Activated CD8-positive, alpha-beta memory T cell treated with anti-CD3 and anti-CD28 coated beads for 1 hour (primary cell): Measurements from ENCODE around the gene PALLD.
"Not testable (repeated sequence)": the region's sequence is repeated elsewhere in the genome, so short reads cannot be mapped to it uniquely, and the experiment has no call there.

Experiments used
- DNase-seq, 2 donors: peaks; one replicate each; pipeline ENCODE4 v3.0.0-alpha.2; 2020; ENCODE audit warnings: low read depth in 1 of 2; ENCODE audit errors: extremely low read depth in 1 of 2

PALLD gene

GRCh38 chr4:168496834-168497233 lies at the start of gene PALLD:
Gene PALLD (plus strand): TSS chr4:168497052.
- no peak for DNase-seq

GRCh38 chr4:168449063-168449462 lies 47.8 kb upstream of the PALLD start:
- DNase-seq = not testable (repeated sequence)

- no peak for DNase-seq
Observed at GRCh38 chr4:168449719-168450452, 47.0 kb upstream of the PALLD start.

GRCh38 chr4:168451331-168451730 lies 45.5 kb upstream of the PALLD start:
- DNase-seq = no peak

- no peak for DNase-seq
Observed at GRCh38 chr4:168451744-168452390, 45.0 kb upstream of the PALLD start.

- no peak for DNase-seq
Observed at GRCh38 chr4:168453146-168453545, 43.7 kb upstream of the PALLD start.

GRCh38 chr4:168458256-168458655 lies 38.6 kb upstream of the PALLD start:
- DNase-seq = not testable (repeated sequence)

GRCh38 chr4:168461821-168462220 lies 35.0 kb upstream of the PALLD start:
- no peak for DNase-seq

GRCh38 chr4:168472920-168473319 lies 23.9 kb upstream of the PALLD start:
- no peak for DNase-seq

- no peak for DNase-seq
Observed at GRCh38 chr4:168474660-168475320, 22.1 kb upstream of the PALLD start.

- DNase-seq = no peak
Observed at GRCh38 chr4:168475745-168476144, 21.1 kb upstream of the PALLD start.

- DNase-seq = no peak
Observed at GRCh38 chr4:168478868-168479267, 18.0 kb upstream of the PALLD start.

- DNase-seq = peak in 1 of 2 donors; percentile 15
Observed at GRCh38 chr4:168480931-168481611, 15.8 kb upstream of the PALLD start.

GRCh38 chr4:168483811-168484210 lies 13.0 kb upstream of the PALLD start:
- DNase-seq = no peak

GRCh38 chr4:168484626-168485025 lies 12.2 kb upstream of the PALLD start:
- DNase-seq = no peak

- no peak for DNase-seq
Observed at GRCh38 chr4:168485156-168485910, 11.5 kb upstream of the PALLD start.

- no peak for DNase-seq
Observed at GRCh38 chr4:168486912-168487281, 10.0 kb upstream of the PALLD start.

- DNase-seq = no peak
Observed at GRCh38 chr4:168487282-168488035, 9.4 kb upstream of the PALLD start.

GRCh38 chr4:168488869-168489274 lies 8.0 kb upstream of the PALLD start:
- no peak for DNase-seq

GRCh38 chr4:168489616-168490015 lies 7.2 kb upstream of the PALLD start:
- no peak for DNase-seq
